T47D (cell line): Measurements from ENCODE around the gene BTBD9.

Source experiments
- DNase-seq, 2 experiments: peaks; one replicate each; pipeline versions ENCODE4 v3.0.0 to v3.0.0-alpha.2; 2011 to 2012; ENCODE audit warnings: low read depth in 1 of 2, low spot score in 1 of 2
- JUND ChIP-seq: IDR thresholded peaks from 2 replicates; pipeline ENCODE4 v1.6.1; 2012; ENCODE audit warnings: low read depth
- in situ Hi-C: cut with HindIII; loops from 2 replicates; pipeline ENCODE4 v1.10.0; 2016; ENCODE audit warnings: low sequenced_read_pairs, low pct_unique_long_range_greater_than_20kb

The BTBD9 gene

GRCh38 chr6:38452816-38453660 is 186.7 kb downstream of the BTBD9 start:
- TF ChIP-seq JUND: no peak
- no peak for DNase-seq
- in situ Hi-C loops: no loop called here

GRCh38 chr6:38450717-38451116 is 189.0 kb downstream of the BTBD9 start:
- in situ Hi-C loops: no loop called here
- no peak for DNase-seq
- TF ChIP-seq JUND: no peak

DNA sequence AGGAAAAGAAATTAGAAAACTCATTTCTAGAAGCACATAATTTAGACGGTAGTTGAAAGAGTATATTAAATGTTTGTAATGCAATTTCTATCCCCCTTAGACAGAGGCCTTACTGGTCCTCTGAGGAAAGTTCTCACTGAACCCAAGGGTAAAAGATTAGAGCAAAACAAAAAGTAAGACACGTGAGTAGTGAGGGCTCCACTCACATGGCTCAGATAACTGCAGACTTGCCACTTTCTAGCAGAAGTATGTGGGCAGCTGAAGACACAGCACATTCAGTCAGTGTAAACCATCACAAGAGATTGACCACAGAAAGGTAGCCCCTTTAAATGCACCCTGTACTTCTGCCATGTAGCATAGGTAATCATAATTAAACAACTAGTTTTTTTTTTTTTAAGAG is 193.8 kb downstream of the BTBD9 start:
- in situ Hi-C loops: no loop called here
- TF ChIP-seq JUND: no peak
- no peak for DNase-seq

- TF ChIP-seq JUND: no peak
- DNase-seq: no peak
- in situ Hi-C loops: no loop called here
Observed at GRCh38 chr6:38445336-38445735, 194.4 kb downstream of the BTBD9 start.

- in situ Hi-C loops: no loop called here
- peak in 1 of 2 experiments; percentile 16 for DNase-seq
- TF ChIP-seq JUND: no peak
Observed at GRCh38 chr6:38443352-38444144, 196.2 kb downstream of the BTBD9 start.

GRCh38 chr6:38438097-38438496 is 201.6 kb downstream of the BTBD9 start:
- in situ Hi-C loops: no loop called here
- no peak for DNase-seq
- no peak for TF ChIP-seq JUND

- in situ Hi-C loops: no loop called here
Observed at GRCh38 chr6:38436726-38437465, 202.8 kb downstream of the BTBD9 start.

GRCh38 chr6:38435330-38435729 is 204.4 kb downstream of the BTBD9 start:
- in situ Hi-C loops: no loop called here
- no peak for DNase-seq
- TF ChIP-seq JUND: no peak

More at GRCh38 chr6:38436726-38437465, 202.8 kb downstream of the BTBD9 start:
- peak in 1 of 2 experiments; percentile 54 for DNase-seq
- TF ChIP-seq JUND: no peak

DNA sequence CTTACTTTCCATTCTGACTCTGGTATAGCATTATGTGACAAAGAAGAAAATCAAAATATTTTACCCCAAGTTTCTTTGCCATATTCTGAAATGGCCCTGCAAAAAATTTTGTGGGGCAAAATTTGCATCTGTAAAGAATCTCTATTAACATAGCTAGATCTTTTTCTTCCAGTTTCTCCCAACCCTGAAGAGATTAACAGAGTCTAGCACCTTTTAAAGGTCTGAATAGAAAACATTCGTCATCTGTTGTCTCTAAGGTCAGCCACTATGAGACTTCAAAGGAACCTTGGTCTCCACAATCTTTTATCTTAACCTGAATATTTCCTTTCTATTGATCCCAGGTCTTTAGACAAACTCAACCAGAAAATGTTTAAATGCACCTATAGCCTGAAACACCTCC is 205.7 kb downstream of the BTBD9 start:
- in situ Hi-C loops: no loop called here
- TF ChIP-seq JUND: no peak
- DNase-seq: no peak

DNA sequence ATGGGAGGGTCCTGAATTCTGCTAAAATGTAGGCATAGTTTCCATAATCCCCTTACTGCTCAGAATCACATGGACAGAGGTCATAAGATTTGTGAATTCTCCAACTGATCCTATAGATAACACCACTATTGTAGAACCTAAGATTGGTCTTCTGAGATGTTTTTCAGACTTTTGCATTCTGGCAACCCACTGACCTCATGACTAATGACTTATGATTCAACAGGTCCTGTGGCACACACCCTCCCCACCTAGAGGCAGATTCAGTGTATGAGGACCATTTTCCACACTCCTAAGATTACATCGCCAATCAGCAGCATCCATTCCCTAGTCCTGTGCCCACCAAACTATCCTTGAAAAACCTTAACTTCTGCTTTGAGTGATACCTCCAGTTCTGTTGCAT is 207.2 kb downstream of the BTBD9 start:
- in situ Hi-C loops: no loop called here
- no peak for DNase-seq
- no peak for TF ChIP-seq JUND

DNA sequence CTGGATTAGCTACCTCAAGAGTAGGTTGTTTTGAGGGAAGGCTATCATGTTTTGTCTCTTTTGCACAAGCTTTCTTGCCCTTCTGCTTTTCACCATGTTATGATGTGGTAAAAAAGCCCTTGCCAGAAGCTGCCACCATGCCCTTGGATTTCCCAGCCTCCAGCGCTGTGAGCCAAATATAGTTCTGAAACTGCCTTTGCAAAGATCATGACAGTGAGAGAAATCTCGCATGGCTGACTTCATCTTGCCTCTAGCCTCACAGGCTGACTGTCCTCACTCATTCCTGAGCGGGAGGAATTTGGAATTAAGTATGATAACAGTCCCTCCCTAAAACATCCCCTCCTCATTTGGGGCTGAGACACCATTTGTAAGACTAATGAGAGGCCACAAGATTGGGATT is 207.7 kb downstream of the BTBD9 start:
- in situ Hi-C loops: no loop called here
- no peak for TF ChIP-seq JUND
- DNase-seq: no peak

DNA sequence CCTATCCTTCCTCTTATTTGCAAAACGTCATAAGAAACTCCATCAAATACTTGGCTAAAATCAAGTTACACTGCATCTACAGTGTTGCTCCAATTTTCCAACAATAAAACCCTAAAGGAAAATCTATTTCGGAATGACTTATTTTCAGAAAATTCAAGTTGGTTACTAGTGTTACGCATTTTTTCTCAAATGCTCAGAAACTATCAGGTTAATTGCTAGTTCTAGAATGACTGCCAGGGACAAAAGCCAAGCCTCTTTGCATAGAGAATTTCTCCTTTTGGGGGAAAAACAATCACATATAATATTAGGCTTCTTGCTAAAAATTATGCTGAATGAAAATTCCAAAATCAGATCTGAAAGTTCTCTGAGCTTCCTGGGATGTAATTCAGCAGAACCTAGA is 210.2 kb downstream of the BTBD9 start:
- DNase-seq: no peak
- in situ Hi-C loops: no loop called here
- no peak for TF ChIP-seq JUND
